MM.1S (cell line): ENCODE data around the gene GGN.

Source experiments
- EZH2 ChIP-seq: fragments of 300-600 bp; sonication (generic); optimal IDR thresholded peaks from 2 replicates; pipeline ENCODE3; 2017; ENCODE audit warnings: low read depth, mild to moderate bottlenecking, antibody characterized with exemption, low read length, mixed read lengths
- TF ChIP-seq, protein P1 (sequence below): fragments of 300-600 bp; sonication (generic); IDR thresholded peaks from 2 replicates; pipeline ENCODE4 v1.5.1; 2016; ENCODE audit warnings: antibody characterized with exemption, low read length, mixed read lengths

DNA sequence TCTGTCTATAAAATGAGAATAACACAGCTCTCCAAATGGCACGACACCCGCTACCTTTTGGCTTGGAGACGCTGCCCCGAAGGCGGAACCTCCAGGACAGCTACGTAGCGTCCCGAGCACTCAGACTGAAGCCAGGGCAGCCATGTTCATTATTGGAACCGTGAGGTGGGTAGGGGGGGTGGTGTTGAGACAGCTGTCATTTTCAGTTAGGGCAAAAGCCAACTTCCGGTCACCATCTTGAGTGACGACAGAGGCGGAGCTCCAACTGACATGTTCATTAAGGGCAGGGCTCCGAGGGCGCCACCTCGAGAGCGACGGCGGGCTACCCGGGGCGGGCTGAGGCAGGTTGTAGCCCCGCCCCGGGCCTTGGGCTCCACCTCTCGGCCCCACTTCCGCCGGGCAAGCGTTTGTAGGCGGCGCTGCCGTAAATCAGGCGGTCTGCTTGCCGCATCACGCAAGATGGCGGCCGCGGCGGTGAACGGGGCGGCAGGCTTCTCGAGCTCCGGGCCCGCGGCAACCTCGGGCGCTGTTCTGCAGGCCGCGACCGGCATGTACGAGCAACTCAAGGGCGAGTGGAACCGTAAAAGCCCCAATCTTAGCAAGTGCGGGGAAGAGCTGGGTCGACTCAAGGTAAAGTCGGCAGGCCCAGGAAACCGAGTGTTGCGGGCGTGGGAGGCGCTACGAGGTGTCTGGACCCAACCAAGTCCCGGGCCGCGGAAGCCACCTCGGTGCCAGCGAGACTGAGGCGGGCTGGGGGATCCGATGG is 13.3 kb downstream of the GGN start, which contains the start of gene PSMD8:
- TF ChIP-seq, protein P1, sequence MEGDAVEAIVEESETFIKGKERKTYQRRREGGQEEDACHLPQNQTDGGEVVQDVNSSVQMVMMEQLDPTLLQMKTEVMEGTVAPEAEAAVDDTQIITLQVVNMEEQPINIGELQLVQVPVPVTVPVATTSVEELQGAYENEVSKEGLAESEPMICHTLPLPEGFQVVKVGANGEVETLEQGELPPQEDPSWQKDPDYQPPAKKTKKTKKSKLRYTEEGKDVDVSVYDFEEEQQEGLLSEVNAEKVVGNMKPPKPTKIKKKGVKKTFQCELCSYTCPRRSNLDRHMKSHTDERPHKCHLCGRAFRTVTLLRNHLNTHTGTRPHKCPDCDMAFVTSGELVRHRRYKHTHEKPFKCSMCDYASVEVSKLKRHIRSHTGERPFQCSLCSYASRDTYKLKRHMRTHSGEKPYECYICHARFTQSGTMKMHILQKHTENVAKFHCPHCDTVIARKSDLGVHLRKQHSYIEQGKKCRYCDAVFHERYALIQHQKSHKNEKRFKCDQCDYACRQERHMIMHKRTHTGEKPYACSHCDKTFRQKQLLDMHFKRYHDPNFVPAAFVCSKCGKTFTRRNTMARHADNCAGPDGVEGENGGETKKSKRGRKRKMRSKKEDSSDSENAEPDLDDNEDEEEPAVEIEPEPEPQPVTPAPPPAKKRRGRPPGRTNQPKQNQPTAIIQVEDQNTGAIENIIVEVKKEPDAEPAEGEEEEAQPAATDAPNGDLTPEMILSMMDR, result peak; percentile 18; the same call in 1 of the 2 replicates
- no peak for TF ChIP-seq EZH2
